Activated CD4-positive, CD25-positive, alpha-beta regulatory T cell treated with anti-CD3 and anti-CD28 coated beads, Interleukin-2, amount 50 U/mL, for 24 hours (primary cell): Measurements from ENCODE around the gene SLC27A6.

ENCODE experiments used
- ATAC-seq, 2 donors: fragments of 150-1000 bp; cut with Tn5 transposase; one replicate each; pipeline ENCODE4 v1.10.0; 2021; ENCODE audit warnings: mild to moderate bottlenecking in 1 of 2, moderate library complexity in 1 of 2

Gene SLC27A6

DNA sequence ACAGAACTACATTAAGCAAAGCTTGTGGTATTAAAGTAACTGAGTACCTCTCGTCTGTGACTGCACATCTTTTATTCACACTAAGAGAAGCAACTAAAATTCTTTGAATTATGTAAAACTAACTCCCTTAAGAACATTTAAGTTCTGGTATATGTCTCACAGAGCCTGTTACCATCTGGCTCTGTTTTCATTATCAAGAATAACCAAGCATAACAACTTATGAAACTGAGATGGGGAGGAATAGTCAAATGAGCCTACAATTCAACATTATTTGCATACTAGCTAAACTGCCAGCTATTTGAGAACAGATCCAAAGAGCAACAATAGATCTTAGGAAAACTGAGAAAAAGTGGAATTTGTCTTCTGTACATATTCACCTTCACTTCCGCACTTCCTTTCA, 104.0 kb downstream of the SLC27A6 start:
- ATAC-seq = no peak

DNA sequence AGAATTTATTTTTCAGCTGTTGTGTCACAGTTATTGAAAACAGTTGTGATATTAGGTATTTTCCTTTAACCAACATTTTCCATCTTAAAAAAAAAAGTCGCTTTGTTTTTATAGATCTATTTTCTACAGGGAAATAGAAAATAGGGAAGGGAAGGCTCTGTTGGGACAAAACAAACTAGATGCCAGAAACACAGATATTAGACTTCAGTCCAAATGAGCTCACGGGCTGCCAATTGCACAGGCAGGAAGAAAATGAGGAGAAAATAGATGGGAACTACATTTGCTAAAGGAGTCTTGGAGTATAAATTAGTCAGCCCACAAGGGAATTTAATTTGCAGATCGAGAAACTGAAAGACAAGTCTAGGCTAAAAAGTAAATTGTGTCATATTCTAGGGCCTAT, 107.8 kb downstream of the SLC27A6 start:
- ATAC-seq = no peak

DNA sequence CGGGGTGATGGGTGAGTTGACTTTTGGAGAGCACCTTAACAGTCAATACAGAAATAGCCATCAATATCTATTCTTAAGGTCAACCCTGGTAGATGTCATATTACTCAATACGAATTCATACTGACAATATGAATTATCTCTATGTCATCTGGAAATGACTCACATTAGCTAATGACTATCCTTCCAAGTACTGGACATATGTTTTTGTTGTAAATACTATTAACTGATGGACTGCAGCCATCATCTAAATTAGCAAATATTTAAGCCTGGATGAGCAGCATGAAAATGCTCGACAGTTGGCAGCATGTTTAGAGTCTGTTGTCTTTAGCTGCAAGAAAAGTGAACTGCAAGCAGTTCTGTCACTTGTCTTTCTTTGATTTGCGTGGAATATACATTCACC, 109.6 kb downstream of the SLC27A6 start:
- no peak for ATAC-seq

DNA sequence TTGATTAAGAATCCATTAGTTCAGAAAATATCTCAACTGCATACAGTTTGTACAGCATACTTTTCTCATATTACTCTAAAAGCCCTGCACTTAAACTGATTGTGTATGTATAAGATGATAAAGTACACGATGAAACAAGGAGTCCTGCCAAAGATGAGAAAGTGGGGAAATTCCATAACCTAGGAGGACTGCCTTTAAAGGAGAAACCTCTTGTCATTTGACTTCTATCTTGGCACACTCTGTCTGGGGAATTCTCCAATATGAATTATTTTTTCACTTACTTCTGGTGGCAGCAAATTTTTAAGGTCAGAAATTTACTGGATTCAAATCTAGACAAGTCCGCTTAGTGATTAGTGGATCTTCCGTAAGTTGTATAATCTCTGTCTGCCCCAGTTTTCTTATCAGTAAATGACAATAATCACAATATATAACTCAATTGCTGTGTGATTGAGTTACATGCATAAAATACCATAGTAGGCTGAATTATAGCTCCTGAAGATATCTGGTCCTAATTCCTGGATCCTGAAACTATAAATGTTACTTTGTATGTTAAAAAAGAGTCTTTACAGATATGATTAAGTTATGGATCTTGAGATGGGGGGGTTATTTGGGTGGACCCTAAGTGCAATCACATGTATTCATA, 112.3 kb downstream of the SLC27A6 start:
- no peak for ATAC-seq

DNA sequence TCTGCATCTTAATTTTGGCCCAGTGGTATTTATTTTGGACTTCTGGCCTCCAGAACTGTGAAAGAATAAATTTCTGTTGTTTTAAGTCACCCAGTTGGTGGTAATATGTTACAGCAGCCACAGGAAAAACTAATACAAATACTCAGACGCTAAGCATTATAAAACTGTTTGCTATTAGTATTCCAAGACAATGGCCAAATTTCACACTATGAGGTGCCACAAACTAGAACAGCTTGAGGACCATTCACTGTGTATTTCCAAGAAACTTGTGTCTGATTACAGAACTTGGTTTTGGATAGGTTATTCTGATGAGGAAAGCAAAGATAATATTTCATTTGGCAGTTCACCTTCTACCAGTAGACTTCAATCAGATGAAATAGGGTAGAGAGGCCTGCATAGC, 113.0 kb downstream of the SLC27A6 start:
- no peak for ATAC-seq

DNA sequence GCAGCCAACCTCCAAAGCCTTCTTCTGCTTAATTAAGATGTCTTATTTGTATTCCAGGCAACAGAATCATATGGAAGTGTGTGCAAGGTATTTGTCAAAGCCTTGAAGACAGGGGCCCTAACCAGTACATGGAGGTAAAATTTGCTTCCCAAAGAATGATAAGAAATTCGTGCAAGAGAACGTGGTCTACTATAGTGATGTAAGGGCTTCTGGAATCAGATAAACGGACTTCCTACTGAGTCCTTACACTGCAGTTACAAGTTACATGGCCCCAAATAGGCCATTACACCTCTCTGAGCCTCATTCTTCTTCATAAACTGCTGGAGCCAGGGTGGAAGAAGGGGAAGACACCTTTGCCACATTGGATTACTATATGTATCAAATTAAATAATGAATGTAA, 113.4 kb downstream of the SLC27A6 start:
- ATAC-seq = no peak

DNA sequence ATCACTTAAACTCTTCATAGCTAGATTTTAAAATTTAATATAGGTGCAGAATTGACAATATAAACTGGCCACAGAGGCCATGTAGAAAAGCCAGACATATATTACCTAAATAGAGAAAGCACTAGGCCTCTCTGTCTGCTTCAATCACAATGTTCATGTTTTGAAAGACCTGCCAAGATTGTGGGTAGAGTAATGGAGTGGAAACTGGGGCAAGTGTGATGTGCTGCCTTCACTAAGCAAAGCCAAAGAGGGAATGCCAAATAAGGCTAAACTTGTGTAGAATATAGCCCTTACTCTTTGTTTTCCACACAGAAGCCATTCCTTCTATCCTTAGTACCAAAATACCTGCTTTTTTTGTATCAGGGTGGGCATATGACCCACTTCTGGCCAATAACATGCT, 114.2 kb downstream of the SLC27A6 start:
- no peak for ATAC-seq

DNA sequence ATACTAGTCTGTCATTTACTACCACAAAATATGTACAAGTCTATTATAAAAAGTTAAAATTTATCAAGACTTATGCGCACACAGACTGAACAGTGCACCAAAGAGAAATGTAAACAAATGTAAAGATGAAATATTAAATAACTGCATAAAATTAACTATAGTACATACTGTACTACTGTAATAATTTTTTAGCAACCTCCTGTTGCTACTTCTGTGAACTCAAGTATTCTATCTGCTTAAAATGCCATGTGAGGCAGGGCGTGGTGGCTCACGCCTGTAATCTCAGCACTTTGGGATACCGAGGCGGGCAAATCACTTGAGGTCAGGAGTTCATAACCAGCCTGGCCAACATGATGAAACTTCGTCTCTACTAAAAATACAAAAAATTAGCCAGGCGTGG, 115.5 kb downstream of the SLC27A6 start:
- no peak for ATAC-seq

DNA sequence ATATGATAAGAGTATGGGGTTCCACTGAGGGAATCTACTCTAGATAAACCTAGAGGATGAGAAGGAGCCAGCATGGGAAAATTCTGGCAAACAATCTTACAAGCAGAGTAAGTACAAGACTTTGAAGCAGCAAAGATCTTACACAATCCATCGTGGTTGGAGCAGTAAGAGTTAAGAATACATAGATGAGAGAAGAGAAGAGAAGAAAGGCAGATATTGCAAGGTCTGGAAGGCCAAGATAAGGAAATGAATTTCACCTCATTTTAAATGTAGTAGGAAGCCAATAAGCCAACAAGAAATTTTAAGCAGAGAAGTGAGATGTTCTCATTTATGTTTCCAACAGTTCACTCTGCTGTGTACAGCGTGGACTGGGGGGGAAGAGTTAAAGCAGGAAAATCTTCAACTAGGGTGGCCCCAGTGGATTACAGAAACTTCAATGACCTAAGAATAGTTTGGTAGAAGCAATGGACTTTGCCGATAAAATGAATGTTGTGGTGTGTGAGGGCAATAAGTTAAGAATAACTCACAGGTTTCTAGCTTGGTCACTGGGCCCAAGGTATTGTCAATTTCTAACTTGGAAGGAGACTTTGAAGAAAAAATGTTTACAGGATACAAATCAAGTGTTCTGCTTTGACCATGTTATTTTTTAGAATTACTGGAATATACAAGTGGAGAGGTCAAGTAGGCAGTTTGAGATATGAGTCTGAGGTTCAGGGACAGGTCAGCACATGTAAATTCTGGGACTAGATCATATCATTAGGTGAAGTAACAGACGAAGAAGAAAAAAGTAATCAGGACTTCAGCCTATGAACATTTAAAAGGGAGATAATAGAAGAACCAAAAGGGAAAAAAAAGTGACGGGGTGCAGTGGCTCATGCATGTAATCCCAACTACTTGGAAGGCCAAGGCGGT, 117.2 kb downstream of the SLC27A6 start:
- no peak for ATAC-seq
